OCI-LY7 (cell line): Measurements from ENCODE around the gene CRP. TPM values are rescaled to one million over a fixed set of nuclear protein-coding genes. Genes with fewer than 3 reads are reported as not detected.

Source experiments
- BruUV-seq: library from RNA; stranded (reverse); fragments of 400-500 nt; replicated peaks from 2 replicates; lab custom pipeline; 2021; lab: Mats Ljungman, UMichigan
- CTCF ChIA-PET: fragments of 300-600 bp; sonication (Branson Sonifier 250); formaldehyde crosslinking; loops from one replicate; lab custom pipeline; 2022; ENCODE audit warnings: antibody characterized with exemption; ENCODE audit not compliant: unreplicated experiment; lab: Charles Lee
- POLR2A ChIA-PET: fragments of 300-600 bp; sonication (Branson Sonifier 250); formaldehyde crosslinking; loops from one replicate; lab custom pipeline; 2022; ENCODE audit warnings: antibody characterized with exemption; lab: Charles Lee
- DNase-seq: peaks from one replicate; pipeline ENCODE4 v3.0.0-alpha.2; 2015; ENCODE audit warnings: low spot score
- H2AFZ ChIP-seq: fragments of 200-600 bp; sonication (generic), shearing (Covaris generic); 2 replicates; pipeline ENCODE4 v1.6.1; 2014; ENCODE audit warnings: mild to moderate bottlenecking, antibody characterized with exemption, low read length, moderate library complexity
- H3K27ac ChIP-seq: fragments of 200-600 bp; sonication (generic); 2 replicates; pipeline ENCODE4 v1.5.1; 2014; ENCODE audit warnings: mixed run types, low read depth, mild to moderate bottlenecking, moderate library complexity, low read length, inconsistent platforms; ENCODE audit not compliant: poor library complexity, severe bottlenecking
- H3K36me3 ChIP-seq: fragments of 200-600 bp; sonication (generic); 2 replicates; pipeline ENCODE4 v1.6.1; 2014; ENCODE audit warnings: mild to moderate bottlenecking, antibody characterized with exemption, low read length, moderate library complexity, mixed read lengths; ENCODE audit not compliant: insufficient read depth
- H3K4me1 ChIP-seq: fragments of 200-600 bp; sonication (generic); 2 replicates; pipeline ENCODE4 v1.5.1; 2014; ENCODE audit warnings: mild to moderate bottlenecking, low read length; ENCODE audit not compliant: insufficient read depth, poor library complexity, severe bottlenecking
- H3K4me2 ChIP-seq: fragments of 200-600 bp; sonication (generic); 2 replicates; pipeline ENCODE4 v1.6.1; 2014; ENCODE audit warnings: mild to moderate bottlenecking, low read length
- H3K4me3 ChIP-seq: fragments of 200-600 bp; sonication (generic); 2 replicates; pipeline ENCODE4 v1.5.1; 2014; ENCODE audit warnings: mild to moderate bottlenecking, low read depth, low read length; ENCODE audit not compliant: poor library complexity, severe bottlenecking
- H3K79me2 ChIP-seq: fragments of 200-600 bp; sonication (generic); 2 replicates; pipeline ENCODE4 v1.6.1; 2016; ENCODE audit warnings: low read depth, mild to moderate bottlenecking, low read length, moderate library complexity, mixed read lengths; ENCODE audit not compliant: insufficient read depth
- H3K9me2 ChIP-seq: fragments of 200-600 bp; sonication (generic); 2 replicates; pipeline ENCODE4 v1.6.1; 2016; ENCODE audit warnings: mild to moderate bottlenecking, low read length, mixed read lengths; ENCODE audit not compliant: insufficient read depth
- H3K9me3 ChIP-seq: fragments of 200-600 bp; sonication (generic); 2 replicates; pipeline ENCODE4 v1.6.1; 2014; ENCODE audit warnings: mild to moderate bottlenecking, mixed run types, low read length, mixed read lengths
- H4K20me1 ChIP-seq: fragments of 200-600 bp; sonication (generic); 2 replicates; pipeline ENCODE4 v1.6.1; 2014; ENCODE audit warnings: mild to moderate bottlenecking, antibody characterized with exemption, low read length, moderate library complexity, mixed read lengths; ENCODE audit not compliant: insufficient read depth
- EZH2phosphoT487 ChIP-seq: fragments of 200-600 bp; sonication (generic); IDR thresholded peaks from 2 replicates; pipeline ENCODE4 v1.6.1; 2018; ENCODE audit warnings: low read depth, borderline replicate concordance, mild to moderate bottlenecking, mixed run types, antibody characterized with exemption, low read length, moderate library complexity, mixed read lengths
- intact Hi-C: fragments of 100-400 bp; cut with micrococcal nuclease; formaldehyde crosslinking; loops from one replicate; pipeline ENCODE4 v1.10.0; 2022; ENCODE audit not compliant: unreplicated experiment
- total RNA-seq, 2 experiments: library from RNA; depleted of rRNA in 1 of 2; stranded (reverse); fragments of >200 nt in 1 of 2; shearing (Covaris generic) in 1 of 2; gene quantifications; 2 replicates each; pipeline ENCODE4 v1.2.3, GENCODE V29; 2014 to 2022
- TF ChIP-seq, protein P1 (sequence below): fragments of 200-600 bp; sonication (generic); conservative IDR thresholded peaks from 2 replicates; pipeline ENCODE4 v1.5.1; 2014; ENCODE audit warnings: mild to moderate bottlenecking, antibody characterized with exemption, low read length, moderate library complexity, mixed read lengths

The CRP gene
- total RNA-seq, 2 experiments from 2014 or later: not detected

- Histone ChIP-seq H2AFZ (no peak overlapping the region), H3K9me3 (no peaks in the 10 kb centered on the region), H3K4me2 (no peak overlapping the region), H3K27ac (no peak overlapping the region), H4K20me1 (no peaks in the 10 kb centered on the region), H3K9me2 (no peaks in the 10 kb centered on the region), H3K79me2 (no peaks in the 10 kb centered on the region), H3K4me3 (no peak overlapping the region), H3K36me3 (no peaks in the 10 kb centered on the region), H3K4me1 (no peaks in the 10 kb centered on the region)
- intact Hi-C loops: no loop called here
- CTCF ChIA-PET: no interaction called here
- DNase-seq: no peak
- POLR2A ChIA-PET: interaction anchor here (1.0 kb wide), 1 partner anchor 26 kb away, joined by 3 read pairs; no protein-coding TSS in a partner anchor
- BruUV-seq: no TSS peak
- TF ChIP-seq EZH2phosphoT487: no peak
- TF ChIP-seq, protein P1, sequence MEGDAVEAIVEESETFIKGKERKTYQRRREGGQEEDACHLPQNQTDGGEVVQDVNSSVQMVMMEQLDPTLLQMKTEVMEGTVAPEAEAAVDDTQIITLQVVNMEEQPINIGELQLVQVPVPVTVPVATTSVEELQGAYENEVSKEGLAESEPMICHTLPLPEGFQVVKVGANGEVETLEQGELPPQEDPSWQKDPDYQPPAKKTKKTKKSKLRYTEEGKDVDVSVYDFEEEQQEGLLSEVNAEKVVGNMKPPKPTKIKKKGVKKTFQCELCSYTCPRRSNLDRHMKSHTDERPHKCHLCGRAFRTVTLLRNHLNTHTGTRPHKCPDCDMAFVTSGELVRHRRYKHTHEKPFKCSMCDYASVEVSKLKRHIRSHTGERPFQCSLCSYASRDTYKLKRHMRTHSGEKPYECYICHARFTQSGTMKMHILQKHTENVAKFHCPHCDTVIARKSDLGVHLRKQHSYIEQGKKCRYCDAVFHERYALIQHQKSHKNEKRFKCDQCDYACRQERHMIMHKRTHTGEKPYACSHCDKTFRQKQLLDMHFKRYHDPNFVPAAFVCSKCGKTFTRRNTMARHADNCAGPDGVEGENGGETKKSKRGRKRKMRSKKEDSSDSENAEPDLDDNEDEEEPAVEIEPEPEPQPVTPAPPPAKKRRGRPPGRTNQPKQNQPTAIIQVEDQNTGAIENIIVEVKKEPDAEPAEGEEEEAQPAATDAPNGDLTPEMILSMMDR: no peak
Observed at GRCh38 chr1:159755451-159756007, 41.1 kb upstream of the CRP start.

DNA sequence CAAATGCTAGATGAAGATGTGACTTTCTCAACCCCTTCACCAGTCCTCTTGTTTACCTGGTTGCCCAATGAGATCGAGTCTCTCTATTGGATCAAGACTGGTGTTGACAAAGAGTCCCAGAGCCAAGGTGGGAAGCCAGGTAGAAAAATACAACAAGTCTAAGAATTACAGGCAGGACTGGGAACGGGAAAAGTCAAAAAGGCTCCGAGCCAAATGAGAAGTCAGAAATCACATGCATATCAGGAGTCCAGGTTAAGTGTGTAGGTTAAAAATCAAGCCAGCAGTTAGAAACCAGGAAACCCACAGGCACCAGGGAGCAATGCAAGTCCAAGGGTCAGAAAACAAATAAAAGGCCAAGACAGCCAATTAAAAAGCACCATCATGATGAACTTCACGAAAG, 39.0 kb upstream of the CRP start:
- no peaks in the 10 kb centered on the region for H3K36me3 ChIP-seq
- no peaks in the 10 kb centered on the region for H3K79me2 ChIP-seq
- H3K4me3 ChIP-seq: no peak overlapping the region
- ChIA-PET POLR2A (no interaction called here), CTCF (no interaction called here)
- DNase-seq: no peak
- intact Hi-C loops: no loop called here
- no peaks in the 10 kb centered on the region for H3K9me2 ChIP-seq
- BruUV-seq: no TSS peak
- no peak overlapping the region for H2AFZ ChIP-seq
- no peaks in the 10 kb centered on the region for H3K9me3 ChIP-seq
- H4K20me1 ChIP-seq: no peaks in the 10 kb centered on the region
- no peak for TF ChIP-seq EZH2phosphoT487
- TF ChIP-seq, protein P1: no peak
- no peak overlapping the region for H3K27ac ChIP-seq
- H3K4me1 ChIP-seq: no peaks in the 10 kb centered on the region
- H3K4me2 ChIP-seq: no peak overlapping the region

- Histone ChIP-seq H3K9me3 (no peaks in the 10 kb centered on the region), H3K36me3 (no peaks in the 10 kb centered on the region), H3K9me2 (no peaks in the 10 kb centered on the region), H3K27ac (no peak overlapping the region), H3K4me2 (no peak overlapping the region), H3K79me2 (no peaks in the 10 kb centered on the region), H3K4me3 (no peak overlapping the region), H3K4me1 (no peaks in the 10 kb centered on the region), H4K20me1 (no peaks in the 10 kb centered on the region), H2AFZ (no peak overlapping the region)
- intact Hi-C loops: no loop called here
- TF ChIP-seq, protein P1: no peak
- no peak for TF ChIP-seq EZH2phosphoT487
- BruUV-seq: no TSS peak
- DNase-seq: no peak
- POLR2A ChIA-PET: no interaction called here
- CTCF ChIA-PET: no interaction called here
Observed at GRCh38 chr1:159752135-159752580, 37.8 kb upstream of the CRP start.
